ENCODE data around the gene ZNF296. TPM values are rescaled to one million over a fixed set of nuclear protein-coding genes. Genes with fewer than 3 reads are reported as not detected.

Gene ZNF296
- total and polyA plus RNA-seq, 2 experiments from 2014 or later, result 13.4 to 16.5 TPM

DNA sequence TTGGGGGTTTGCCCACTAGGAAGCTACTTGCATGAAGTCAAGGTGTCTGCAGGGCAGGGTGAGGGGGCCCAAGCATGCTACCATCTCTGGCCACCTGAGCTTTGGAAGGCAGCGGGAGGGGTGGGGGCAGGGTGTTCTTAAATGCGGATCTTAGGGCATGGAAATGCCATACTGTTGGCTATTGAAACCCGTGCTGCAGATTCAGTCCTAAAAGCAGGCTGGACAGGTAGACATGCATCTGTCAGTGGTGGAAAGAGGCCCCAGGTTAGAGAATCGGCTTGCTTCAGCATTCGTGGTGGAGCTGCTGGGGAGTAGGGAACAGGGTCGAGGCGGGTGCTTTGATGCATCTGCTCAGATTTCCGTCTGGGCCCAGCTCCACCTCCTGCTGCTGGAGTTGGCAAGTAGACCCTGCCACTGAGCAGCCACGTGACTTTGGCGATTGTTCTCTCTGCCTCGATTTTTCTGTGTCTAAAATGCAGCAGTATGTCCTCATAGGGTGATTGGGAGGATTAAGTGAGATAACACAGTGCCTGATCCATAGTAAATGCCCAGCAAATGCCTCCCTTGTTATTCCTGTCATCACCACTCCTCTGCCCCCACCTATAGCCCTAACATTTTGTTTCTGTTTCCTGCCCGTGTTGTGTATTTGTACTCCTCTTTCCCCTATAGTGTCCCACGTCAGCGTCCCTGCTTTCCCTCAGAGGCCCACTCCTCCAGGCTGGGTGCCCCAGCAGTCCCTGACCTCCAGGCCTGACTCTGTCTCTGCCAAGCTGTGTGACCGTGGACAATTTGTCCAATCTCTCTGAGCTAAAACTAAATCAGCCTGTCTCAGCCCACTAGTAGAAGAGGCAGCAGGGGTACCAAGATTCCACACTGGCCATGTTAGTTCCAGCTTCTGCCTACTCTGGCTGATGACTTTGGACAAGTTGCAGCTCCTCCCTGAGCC lies 22.5 kb upstream of the ZNF296 start (continued):
- TF ChIP-seq ZNF331 (CRISPR knock-in tag; IDR thresholded peaks at IDR 0.05; ENCODE audit: low read depth) (no peak), NANOG (IDR thresholded peaks at IDR 0.05; ENCODE audit: borderline replicate concordance) (no peak)

DNA sequence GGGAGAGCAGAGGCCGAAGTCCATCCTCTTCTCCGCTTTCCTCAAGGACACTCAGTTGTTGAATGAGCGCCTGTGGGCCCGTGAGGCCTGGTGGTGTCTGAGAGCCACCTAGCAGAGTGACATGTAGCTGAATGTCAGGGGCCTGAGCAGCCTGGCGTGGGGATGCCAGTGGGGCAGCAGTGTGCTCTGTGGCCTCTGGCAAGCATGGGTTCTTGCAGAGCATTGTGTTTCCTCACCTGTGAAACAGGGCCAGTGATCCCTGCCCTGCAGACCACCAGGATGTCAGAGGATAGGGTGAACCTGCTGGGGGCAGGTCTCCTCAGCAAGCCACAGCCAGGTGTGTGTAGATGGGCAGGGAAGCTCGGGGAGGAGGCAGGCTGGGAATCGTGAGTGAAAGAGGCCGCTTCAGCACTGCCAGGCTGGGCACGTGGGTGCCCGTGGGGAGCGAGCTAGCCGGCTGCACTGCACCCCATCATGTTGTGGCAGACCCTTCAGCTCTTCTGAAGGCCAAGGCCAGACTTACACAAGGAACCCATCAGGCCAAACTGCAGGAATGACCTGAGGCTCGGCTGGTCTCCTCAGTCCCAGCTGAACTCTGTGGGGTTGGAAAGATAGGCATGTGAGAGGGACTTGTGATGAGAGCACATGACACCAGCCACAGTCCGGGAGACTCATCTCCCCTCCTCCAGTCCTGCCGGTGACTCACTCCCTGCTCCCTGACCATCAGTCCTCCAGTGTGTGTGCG lies 21.7 kb upstream of the ZNF296 start:
- Histone ChIP-seq H2AFZ (no peak overlapping the region), H3K36me3 (ENCODE audit: insufficient read depth) (no peaks in the 10 kb centered on the region), H3K4me3 (no peak overlapping the region), H3F3A (replicated peaks; ENCODE audit: low read depth) (no peaks in the 10 kb centered on the region), H3K79me2 (replicated peaks; ENCODE audit: insufficient read depth) (peaks cover 99% of the 10 kb centered on the region), H3K27ac (ENCODE audit: low read depth) (no peak overlapping the region), H4K20me1 (replicated peaks; ENCODE audit: insufficient read depth) (peaks cover 73% of the 10 kb centered on the region), H3K4me1 (ENCODE audit: insufficient read depth) (peaks cover 27% of the 10 kb centered on the region), H3K27me3 (ENCODE audit: insufficient read depth) (no peaks in the 10 kb centered on the region), H3K4me2 (no peak overlapping the region), H3K9me2 (ENCODE audit: insufficient read depth) (no peaks in the 10 kb centered on the region)
- ATAC-seq (peak; percentile 8; the same call in 1 of the 3 replicates), DNase-seq (ENCODE audit: low spot score) (no peak)
- TF ChIP-seq ZNF331 (CRISPR knock-in tag; IDR thresholded peaks at IDR 0.05; ENCODE audit: low read depth) (no peak), STAT1 (IDR thresholded peaks at IDR 0.05; ENCODE audit: unreplicated experiment) (no peak), EZH2phosphoT487 (IDR thresholded peaks at IDR 0.05; ENCODE audit: unreplicated experiment) (no peak)
- H3K4me1 Mint-ChIP-seq, result peaks cover 73% of the 10 kb centered on the region
- no peaks in the 10 kb centered on the region for H3K9me3 Mint-ChIP-seq
- H3K27me3 Mint-ChIP-seq (ENCODE audit: insufficient read depth, low read depth, poor library complexity), result peaks cover 18% of the 10 kb centered on the region
- no peak overlapping the region for H3K4me3 Mint-ChIP-seq
- 0 out of 2 replicates have a peak overlapping the region, but pooled peaks have one; percentile 54 for H3K27ac Mint-ChIP-seq
- H3K36me3 Mint-ChIP-seq (ENCODE audit: low read depth), result peaks cover 4% of the 10 kb centered on the region; the same call in 2 of the 3 replicates

DNA sequence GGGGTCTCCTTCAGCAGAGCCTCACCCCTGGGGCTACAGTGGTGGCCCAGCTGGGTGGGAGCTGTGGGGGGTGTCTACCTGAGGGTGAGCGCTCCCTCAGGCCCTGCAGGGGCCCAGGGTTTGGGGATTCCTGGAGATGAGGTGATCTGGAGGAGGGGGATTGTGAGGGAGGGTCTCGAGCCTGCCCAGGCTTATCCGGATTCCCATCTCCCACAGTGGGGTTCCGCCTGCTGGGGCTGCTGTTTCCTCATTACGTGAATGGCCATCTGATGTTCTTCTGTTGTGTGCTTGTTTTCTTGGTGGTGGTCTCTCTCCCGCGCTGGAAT lies 21.1 kb upstream of the ZNF296 start:
- peaks cover 94% of the 10 kb centered on the region for H3K79me2 ChIP-seq (replicated peaks; ENCODE audit: insufficient read depth)
- H3K9me3 Mint-ChIP-seq, result no peaks in the 10 kb centered on the region
- H3K4me1 Mint-ChIP-seq, result peaks cover 68% of the 10 kb centered on the region
- peaks cover 22% of the 10 kb centered on the region for H3K4me1 ChIP-seq (ENCODE audit: insufficient read depth)
- H3F3A ChIP-seq (replicated peaks; ENCODE audit: low read depth), result no peaks in the 10 kb centered on the region
- DNase-seq (ENCODE audit: low spot score) (no peak), ATAC-seq (no peak)
- no peaks in the 10 kb centered on the region for H3K9me2 ChIP-seq (ENCODE audit: insufficient read depth)
- H3K4me3 ChIP-seq, result no peak overlapping the region
- peaks cover 68% of the 10 kb centered on the region for H4K20me1 ChIP-seq (replicated peaks; ENCODE audit: insufficient read depth)
- H3K27ac ChIP-seq (ENCODE audit: low read depth), result no peak overlapping the region
- no peaks in the 10 kb centered on the region for H3K27me3 ChIP-seq (ENCODE audit: insufficient read depth)
- no peak overlapping the region for H2AFZ ChIP-seq
- H3K27ac Mint-ChIP-seq, result 0 out of 2 replicates have a peak overlapping the region, but pooled peaks have one; percentile 54
- peaks cover 23% of the 10 kb centered on the region for H3K27me3 Mint-ChIP-seq (ENCODE audit: insufficient read depth, low read depth, poor library complexity)
- peaks cover 4% of the 10 kb centered on the region; the same call in 2 of the 3 replicates for H3K36me3 Mint-ChIP-seq (ENCODE audit: low read depth)
- no peak overlapping the region for H3K4me3 Mint-ChIP-seq
- no peaks in the 10 kb centered on the region for H3K36me3 ChIP-seq (ENCODE audit: insufficient read depth)
- no peak overlapping the region for H3K4me2 ChIP-seq
- TF ChIP-seq, protein P1, sequence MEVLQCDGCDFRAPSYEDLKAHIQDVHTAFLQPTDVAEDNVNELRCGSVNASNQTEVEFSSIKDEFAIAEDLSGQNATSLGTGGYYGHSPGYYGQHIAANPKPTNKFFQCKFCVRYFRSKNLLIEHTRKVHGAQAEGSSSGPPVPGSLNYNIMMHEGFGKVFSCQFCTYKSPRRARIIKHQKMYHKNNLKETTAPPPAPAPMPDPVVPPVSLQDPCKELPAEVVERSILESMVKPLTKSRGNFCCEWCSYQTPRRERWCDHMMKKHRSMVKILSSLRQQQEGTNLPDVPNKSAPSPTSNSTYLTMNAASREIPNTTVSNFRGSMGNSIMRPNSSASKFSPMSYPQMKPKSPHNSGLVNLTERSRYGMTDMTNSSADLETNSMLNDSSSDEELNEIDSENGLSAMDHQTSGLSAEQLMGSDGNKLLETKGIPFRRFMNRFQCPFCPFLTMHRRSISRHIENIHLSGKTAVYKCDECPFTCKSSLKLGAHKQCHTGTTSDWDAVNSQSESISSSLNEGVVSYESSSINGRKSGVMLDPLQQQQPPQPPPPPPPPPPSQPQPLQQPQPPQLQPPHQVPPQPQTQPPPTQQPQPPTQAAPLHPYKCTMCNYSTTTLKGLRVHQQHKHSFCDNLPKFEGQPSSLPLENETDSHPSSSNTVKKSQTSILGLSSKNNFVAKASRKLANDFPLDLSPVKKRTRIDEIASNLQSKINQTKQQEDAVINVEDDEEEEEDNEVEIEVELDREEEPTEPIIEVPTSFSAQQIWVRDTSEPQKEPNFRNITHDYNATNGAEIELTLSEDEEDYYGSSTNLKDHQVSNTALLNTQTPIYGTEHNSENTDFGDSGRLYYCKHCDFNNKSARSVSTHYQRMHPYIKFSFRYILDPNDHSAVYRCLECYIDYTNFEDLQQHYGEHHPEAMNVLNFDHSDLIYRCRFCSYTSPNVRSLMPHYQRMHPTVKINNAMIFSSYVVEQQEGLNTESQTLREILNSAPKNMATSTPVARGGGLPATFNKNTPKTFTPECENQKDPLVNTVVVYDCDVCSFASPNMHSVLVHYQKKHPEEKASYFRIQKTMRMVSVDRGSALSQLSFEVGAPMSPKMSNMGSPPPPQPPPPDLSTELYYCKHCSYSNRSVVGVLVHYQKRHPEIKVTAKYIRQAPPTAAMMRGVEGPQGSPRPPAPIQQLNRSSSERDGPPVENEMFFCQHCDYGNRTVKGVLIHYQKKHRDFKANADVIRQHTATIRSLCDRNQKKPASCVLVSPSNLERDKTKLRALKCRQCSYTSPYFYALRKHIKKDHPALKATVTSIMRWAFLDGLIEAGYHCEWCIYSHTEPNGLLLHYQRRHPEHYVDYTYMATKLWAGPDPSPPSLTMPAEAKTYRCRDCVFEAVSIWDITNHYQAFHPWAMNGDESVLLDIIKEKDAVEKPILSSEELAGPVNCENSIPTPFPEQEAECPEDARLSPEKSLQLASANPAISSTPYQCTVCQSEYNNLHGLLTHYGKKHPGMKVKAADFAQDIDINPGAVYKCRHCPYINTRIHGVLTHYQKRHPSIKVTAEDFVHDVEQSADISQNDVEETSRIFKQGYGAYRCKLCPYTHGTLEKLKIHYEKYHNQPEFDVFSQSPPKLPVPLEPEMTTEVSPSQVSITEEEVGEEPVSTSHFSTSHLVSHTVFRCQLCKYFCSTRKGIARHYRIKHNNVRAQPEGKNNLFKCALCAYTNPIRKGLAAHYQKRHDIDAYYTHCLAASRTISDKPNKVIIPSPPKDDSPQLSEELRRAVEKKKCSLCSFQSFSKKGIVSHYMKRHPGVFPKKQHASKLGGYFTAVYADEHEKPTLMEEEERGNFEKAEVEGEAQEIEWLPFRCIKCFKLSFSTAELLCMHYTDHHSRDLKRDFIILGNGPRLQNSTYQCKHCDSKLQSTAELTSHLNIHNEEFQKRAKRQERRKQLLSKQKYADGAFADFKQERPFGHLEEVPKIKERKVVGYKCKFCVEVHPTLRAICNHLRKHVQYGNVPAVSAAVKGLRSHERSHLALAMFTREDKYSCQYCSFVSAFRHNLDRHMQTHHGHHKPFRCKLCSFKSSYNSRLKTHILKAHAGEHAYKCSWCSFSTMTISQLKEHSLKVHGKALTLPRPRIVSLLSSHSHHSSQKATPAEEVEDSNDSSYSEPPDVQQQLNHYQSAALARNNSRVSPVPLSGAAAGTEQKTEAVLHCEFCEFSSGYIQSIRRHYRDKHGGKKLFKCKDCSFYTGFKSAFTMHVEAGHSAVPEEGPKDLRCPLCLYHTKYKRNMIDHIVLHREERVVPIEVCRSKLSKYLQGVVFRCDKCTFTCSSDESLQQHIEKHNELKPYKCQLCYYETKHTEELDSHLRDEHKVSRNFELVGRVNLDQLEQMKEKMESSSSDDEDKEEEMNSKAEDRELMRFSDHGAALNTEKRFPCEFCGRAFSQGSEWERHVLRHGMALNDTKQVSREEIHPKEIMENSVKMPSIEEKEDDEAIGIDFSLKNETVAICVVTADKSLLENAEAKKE (CRISPR knock-in tag; IDR thresholded peaks at IDR 0.05), result no peak
- TF ChIP-seq ZNF114 (CRISPR knock-in tag; IDR thresholded peaks at IDR 0.05), result no peak
- TF ChIP-seq, protein P2, sequence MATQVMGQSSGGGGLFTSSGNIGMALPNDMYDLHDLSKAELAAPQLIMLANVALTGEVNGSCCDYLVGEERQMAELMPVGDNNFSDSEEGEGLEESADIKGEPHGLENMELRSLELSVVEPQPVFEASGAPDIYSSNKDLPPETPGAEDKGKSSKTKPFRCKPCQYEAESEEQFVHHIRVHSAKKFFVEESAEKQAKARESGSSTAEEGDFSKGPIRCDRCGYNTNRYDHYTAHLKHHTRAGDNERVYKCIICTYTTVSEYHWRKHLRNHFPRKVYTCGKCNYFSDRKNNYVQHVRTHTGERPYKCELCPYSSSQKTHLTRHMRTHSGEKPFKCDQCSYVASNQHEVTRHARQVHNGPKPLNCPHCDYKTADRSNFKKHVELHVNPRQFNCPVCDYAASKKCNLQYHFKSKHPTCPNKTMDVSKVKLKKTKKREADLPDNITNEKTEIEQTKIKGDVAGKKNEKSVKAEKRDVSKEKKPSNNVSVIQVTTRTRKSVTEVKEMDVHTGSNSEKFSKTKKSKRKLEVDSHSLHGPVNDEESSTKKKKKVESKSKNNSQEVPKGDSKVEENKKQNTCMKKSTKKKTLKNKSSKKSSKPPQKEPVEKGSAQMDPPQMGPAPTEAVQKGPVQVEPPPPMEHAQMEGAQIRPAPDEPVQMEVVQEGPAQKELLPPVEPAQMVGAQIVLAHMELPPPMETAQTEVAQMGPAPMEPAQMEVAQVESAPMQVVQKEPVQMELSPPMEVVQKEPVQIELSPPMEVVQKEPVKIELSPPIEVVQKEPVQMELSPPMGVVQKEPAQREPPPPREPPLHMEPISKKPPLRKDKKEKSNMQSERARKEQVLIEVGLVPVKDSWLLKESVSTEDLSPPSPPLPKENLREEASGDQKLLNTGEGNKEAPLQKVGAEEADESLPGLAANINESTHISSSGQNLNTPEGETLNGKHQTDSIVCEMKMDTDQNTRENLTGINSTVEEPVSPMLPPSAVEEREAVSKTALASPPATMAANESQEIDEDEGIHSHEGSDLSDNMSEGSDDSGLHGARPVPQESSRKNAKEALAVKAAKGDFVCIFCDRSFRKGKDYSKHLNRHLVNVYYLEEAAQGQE (IDR thresholded peaks at IDR 0.05; ENCODE audit: unreplicated experiment), result no peak
- TF ChIP-seq JUNB (IDR thresholded peaks at IDR 0.05; ENCODE audit: unreplicated experiment), result no peak
- no peak for TF ChIP-seq STAT1 (IDR thresholded peaks at IDR 0.05; ENCODE audit: unreplicated experiment)

All from GM23338 (cell line).